ENCODE measurements around the gene TEX19. TPM values are rescaled to one million over a fixed set of nuclear protein-coding genes. Genes with fewer than 3 reads are reported as not detected.

The TEX19 gene
- total and polyA plus RNA-seq, 2 of the 8 experiments (the other 6 are each of a cell fraction or from before 2014, with no cell fraction given) = 0.54 to 0.80 TPM

DNA sequence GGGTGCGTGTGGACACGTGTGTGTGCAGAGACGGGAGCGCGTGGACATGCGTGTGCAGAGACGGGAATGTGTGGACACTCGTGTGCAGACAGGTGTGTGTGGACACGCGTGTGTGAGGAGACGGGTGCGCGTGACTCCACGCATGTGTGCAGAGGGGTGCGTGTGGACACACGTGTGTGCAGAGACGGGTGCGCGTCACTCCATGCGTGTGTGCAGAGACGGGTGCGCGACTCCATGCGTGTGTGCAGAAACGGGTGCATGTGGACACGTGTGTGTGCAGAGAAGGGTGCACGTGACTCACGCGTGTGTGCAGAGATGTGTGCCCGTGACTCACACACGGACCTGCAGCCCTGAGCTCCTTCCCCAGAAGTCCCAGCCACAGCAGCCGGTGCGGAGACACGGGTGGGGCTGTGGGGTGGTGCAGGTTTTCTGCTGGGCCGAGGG, 39.4 kb upstream of the TEX19 start:
- FAIRE-seq = no peak

More for the DNA sequence above, 39.4 kb upstream of the TEX19 start:
- peaks cover 5% of the 10 kb centered on the region; the same call in 1 of the 2 replicates for H3K23me2 ChIP-seq (ENCODE audit: low read depth, low read length)
- no peak overlapping the region for H2BK120ac ChIP-seq (replicated peaks; ENCODE audit: low read depth, low read length)
- H4K5ac ChIP-seq (ENCODE audit: insufficient read length, low read depth, low read length) = no peak overlapping the region
- no peak for TF ChIP-seq CEBPB (IDR thresholded peaks at IDR 0.05; ENCODE audit: low read depth, low read length)
- TF ChIP-seq POLR2AphosphoS5 (IDR thresholded peaks at IDR 0.05; ENCODE audit: low read depth, low read length) = no peak
- peaks cover 0 to 11% of the 10 kb centered on the region in 2 experiments for H4K20me1 ChIP-seq (replicated peaks in 1 of 2; ENCODE audit: control insufficient read depth in 1 of 2, insufficient read depth in 2 of 2, low read length in 2 of 2)
- H3K14ac ChIP-seq (ENCODE audit: insufficient read length) = no peak overlapping the region
- no peaks in the 10 kb centered on the region for H3K79me1 ChIP-seq (ENCODE audit: low read depth, low read length)
- no peaks in the 10 kb centered on the region; a peak in 2 of 7 replicates for H3K27me3 ChIP-seq (replicated peaks in 1 of 4; ENCODE audit: control insufficient read depth in 3 of 4, extremely low read depth in 1 of 4, insufficient read depth in 3 of 4, low read length in 3 of 4)
- no peak overlapping the region for H3K27ac ChIP-seq (ENCODE audit: low read depth, low read length)
- H2BK12ac ChIP-seq (ENCODE audit: low read depth, low read length) = no peak overlapping the region; the same call in 1 of the 2 replicates
- 96% methylated on average over 30 of the region's 35 CpGs; no CpG with 5 or more reads in 1 of the 2 experiments for WGBS, 2 experiments (ENCODE audit: extremely low coverage in 1 of 2, insufficient coverage in 1 of 2, insufficient read length in 1 of 2, insufficient replicate concordance in 2 of 2, low coverage in 1 of 2, low lambda C conversion rate in 2 of 2, missing lambda C conversion rate in 1 of 2)
- H3K18ac ChIP-seq (ENCODE audit: extremely low read depth, low read length) = no peak overlapping the region
- H2BK5ac ChIP-seq (ENCODE audit: low read depth, low read length) = no peak overlapping the region
- H3K4me1 ChIP-seq (replicated peaks in 1 of 4; ENCODE audit: control insufficient read depth in 3 of 4, insufficient read depth in 4 of 4, low read length in 3 of 4) = peaks cover 0 to 5% (median 4%) of the 10 kb centered on the region in 4 experiments; a peak in 6 of 7 replicates
- no peak for DNase-seq (ENCODE audit: low read depth in 1 of 2, low spot score in 2 of 2)
- H2AFZ ChIP-seq (ENCODE audit: low read length) = no peak overlapping the region
- no peak overlapping the region for H2AK5ac ChIP-seq (ENCODE audit: low read depth, low read length)
- H3K4me2 ChIP-seq (ENCODE audit: insufficient read depth in 1 of 2, low read depth in 2 of 2, low read length in 2 of 2) = no peak overlapping the region
- H3K9me3 ChIP-seq (ENCODE audit: insufficient read depth in 2 of 2, low read depth in 1 of 2, low read length in 1 of 2) = peaks cover 0 to 14% of the 10 kb centered on the region in 2 experiments; a peak in 1 of 4 replicates
- H3K56ac ChIP-seq (replicated peaks; ENCODE audit: insufficient read length, low read depth, low read length) = no peak overlapping the region
- peak overlapping the region; percentile 27 for H3K4ac ChIP-seq (replicated peaks; ENCODE audit: insufficient read length, low read depth, low read length)
- H4K8ac ChIP-seq (ENCODE audit: extremely low read depth, insufficient read depth, low read length) = no peak overlapping the region
- H3K23ac ChIP-seq (ENCODE audit: insufficient read length) = no peak overlapping the region
- no peak overlapping the region for H3K9ac ChIP-seq (replicated peaks in 1 of 4; ENCODE audit: extremely low read depth in 1 of 4, low read depth in 3 of 4, low read length in 3 of 4)
- H3K36me3 ChIP-seq (ENCODE audit: control insufficient read depth in 2 of 4, insufficient read depth in 4 of 4, low read length in 3 of 4) = no peaks in the 10 kb centered on the region
- H4K91ac ChIP-seq (replicated peaks; ENCODE audit: insufficient read length, low read length) = peak overlapping the region; percentile 0
- ChIA-PET POLR2A (ENCODE audit: partially characterized antibody) (interaction anchor here (1.0 kb wide), 1 partner anchor 13 kb away, joined by 3 read pairs; no protein-coding TSS in a partner anchor), CTCF (ENCODE audit: partially characterized antibody) (interaction anchor here (4.7 kb wide), 1 partner anchor 18 kb away, joined by 32 read pairs; no protein-coding TSS in a partner anchor)
- H3K79me2 ChIP-seq (ENCODE audit: control insufficient read depth in 1 of 2, insufficient read depth in 2 of 2, low read length in 2 of 2) = no peaks in the 10 kb centered on the region
- no peak overlapping the region for H2BK20ac ChIP-seq (ENCODE audit: low read length)
- H3K4me3 ChIP-seq (ENCODE audit: extremely low read depth in 1 of 4, insufficient read depth in 2 of 4, low read depth in 3 of 4, low read length in 4 of 4) = no peak overlapping the region
- H2BK15ac ChIP-seq (ENCODE audit: low read length) = no peak overlapping the region
